ENCODE measurements around the gene LDHAL6B.

- TF ChIP-seq CTCF (IDR thresholded peaks at IDR 0.05) (no peak), POLR2A (IDR thresholded peaks at IDR 0.05) (no peak)
These were observed 20.4 kb downstream of the LDHAL6B start for GRCh38 chr15:59227021-59227420.
